HG03342 (cell line): ENCODE results near the gene CALD1.

ENCODE experiments used
- ATAC-seq: cut with Tn5 transposase; IDR thresholded peaks from one replicate; pipeline ENCODE4 v1.9.1; 2021; ENCODE audit warnings: mild to moderate bottlenecking, moderate library complexity; ENCODE audit not compliant: unreplicated experiment

The CALD1 gene

DNA sequence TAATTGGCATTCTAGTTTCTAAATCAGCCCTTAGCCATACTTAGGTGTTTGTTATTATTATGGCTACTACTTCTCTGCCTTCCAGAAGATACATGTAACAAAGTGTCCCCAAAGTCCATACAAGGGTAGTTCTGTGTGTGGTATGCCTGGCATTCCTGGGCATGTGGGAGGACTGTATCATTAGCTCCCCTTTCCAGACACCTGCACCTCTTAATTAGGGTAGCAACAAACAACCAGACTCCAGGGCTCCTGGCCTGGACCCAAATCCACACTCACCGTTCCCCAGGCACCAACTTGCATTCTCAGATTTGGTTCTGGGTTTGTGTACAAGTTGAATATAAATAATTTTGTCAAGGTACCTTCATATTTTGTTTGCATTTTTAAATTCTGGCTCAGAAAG is 15.5 kb upstream of the CALD1 start:
- ATAC-seq, result no peak

DNA sequence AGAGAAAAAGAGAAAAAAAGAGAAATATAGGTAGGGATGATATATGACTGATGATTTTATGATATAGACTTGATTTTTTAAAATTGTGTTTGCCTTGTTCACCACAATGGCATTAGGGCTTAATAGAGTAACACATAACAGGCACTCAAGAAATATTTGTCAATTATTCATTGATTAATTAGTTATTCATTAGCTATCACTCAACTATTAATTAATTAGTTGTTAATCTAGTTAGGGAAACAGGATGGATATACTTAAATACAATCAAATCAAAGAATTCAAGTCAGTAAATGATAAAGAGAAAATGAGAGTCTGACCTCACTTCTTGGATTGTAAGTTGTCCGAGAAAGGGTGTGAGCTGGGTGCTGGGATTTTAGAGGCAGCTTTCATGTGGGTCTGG is 15.1 kb upstream of the CALD1 start:
- ATAC-seq, result no peak

DNA sequence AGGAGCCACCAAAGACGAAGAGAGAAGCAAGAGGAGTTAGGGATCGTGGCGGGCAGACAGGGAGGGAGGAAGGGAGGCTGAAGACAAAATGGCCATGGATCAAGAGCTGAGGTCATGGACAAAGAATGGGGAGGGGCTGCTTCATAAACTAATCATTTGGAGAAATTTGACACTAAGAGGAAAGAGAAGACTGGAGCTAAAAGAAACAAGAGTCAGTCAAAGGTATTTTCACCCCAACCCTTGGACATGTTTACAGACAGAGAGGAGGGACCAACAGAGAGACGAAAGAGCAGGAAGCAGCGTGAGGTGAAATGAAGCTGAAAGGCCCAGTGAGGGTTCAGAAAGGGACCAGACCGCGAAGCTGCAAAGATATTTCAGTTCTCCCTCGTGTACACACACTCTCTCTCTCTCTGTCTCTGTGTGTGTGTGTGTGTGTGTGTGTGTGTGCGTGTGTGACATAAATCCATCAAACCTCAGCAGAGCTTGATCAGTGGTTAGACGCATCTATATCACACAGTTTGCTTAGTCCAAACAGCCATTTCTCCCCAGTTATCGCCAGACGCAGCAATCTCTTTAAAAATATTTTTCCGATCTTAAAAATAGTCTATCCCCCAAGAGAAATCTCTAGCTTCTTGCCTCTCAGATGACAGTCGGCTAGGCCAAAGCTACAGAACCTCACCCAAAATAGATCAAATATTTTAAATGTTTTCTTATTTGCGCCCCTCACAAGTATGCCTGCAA is 12.5 kb upstream of the CALD1 start:
- ATAC-seq, result peak; percentile 89

DNA sequence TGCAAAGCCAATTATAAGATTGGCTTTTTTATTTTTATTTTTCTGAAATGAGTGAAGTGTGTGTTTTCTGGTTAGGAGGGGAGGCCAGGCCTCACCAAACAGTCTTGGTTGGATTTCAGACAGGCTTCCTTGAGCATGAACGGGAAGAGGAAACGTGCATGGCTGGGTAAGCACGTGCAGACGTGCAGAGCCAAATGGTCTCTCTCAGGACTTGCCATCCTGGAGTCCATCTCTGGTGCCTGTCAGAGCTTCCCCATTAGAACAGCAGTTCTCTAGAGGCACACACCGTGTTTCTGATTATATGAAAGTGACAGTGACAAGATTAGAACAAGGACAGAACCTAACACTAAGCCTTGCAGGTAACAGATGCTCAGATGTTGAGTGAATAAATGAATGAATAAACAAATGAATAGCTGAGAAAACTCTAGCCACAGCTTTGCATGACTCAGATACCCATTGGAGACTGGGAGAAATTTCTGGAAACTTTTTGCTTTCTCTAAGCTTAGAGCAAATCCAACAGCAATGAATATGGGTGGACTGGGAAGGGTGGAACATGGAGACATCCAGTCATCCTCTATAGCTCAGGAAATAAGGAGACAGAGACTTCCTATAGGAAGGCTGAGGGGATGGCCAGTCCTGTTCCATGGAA is 11.8 kb upstream of the CALD1 start:
- ATAC-seq, result no peak

DNA sequence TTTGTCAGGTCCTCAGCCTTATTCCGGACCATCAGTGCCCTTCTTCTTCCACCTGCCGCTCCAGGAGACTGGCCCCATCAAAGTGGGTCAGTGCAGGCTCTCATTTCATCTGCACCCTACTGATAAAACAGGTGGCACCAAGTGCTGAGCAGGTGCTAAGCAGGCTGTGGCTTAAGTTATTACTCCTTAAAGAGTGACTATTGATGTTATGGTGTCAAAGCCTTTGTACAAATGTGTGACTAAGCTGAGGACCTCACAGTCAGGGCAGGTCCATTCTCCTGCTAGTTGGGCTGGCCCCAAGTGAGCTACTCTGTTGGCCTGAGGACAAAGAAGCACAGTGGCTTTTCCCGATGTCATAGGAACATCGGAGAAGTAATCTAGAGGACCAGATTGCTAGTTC is 11.2 kb upstream of the CALD1 start:
- ATAC-seq, result no peak

DNA sequence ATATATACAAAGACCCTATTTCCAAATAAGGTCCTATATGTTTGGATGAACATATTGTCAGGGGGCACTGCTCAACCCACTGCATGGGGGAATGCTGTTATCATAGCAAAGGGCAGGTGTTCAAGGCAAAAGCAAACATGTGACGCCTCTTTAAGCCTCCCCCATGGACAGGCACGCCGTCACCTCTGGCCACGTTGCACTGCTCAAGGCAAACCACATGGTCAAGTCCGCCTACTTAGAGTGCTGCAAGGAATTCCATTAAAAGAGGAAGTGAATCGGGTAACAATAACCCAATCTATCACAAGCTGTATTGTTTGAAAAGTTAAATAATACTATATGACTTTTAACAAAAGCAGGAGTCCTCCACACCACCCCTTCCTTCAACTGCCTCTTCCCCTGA is 8.8 kb upstream of the CALD1 start:
- no peak for ATAC-seq

DNA sequence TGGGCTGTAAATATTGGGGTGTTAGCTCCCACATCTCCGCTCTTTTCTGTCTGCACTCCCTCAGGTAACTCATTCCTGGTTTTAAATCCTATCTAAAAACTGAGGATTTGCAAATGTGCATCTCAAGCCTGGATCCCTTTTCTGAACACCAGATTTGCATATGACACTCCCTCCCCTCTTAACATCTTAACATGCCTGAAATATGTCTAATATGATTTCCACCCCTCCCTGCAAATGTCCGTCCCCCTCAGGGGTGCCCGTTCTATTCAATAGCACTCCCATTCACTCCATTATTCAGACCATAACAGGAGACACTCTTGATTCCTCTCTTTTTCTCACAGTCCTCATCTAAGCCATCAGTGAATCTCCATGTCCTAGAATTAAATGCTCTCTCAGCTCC is 8.3 kb upstream of the CALD1 start:
- ATAC-seq, result no peak

DNA sequence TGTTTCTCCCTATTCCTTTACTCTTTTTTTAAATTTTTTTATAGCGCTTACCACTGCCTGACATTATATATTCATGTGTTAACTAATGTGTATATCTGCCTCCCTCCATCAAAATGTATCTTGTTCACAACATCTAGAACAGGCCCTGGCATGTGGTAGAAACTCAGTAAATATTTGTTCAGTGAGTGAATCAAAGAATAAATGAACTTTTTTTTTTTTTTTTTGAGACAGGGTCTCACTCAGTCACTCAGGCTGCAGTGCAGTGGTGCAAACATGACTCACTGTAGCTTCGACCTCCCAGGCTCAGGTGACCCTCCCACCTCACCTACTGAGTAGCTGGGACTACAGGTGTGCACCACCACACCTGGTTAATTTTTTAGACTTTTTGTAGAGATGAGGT is 7.5 kb upstream of the CALD1 start:
- ATAC-seq, result no peak

DNA sequence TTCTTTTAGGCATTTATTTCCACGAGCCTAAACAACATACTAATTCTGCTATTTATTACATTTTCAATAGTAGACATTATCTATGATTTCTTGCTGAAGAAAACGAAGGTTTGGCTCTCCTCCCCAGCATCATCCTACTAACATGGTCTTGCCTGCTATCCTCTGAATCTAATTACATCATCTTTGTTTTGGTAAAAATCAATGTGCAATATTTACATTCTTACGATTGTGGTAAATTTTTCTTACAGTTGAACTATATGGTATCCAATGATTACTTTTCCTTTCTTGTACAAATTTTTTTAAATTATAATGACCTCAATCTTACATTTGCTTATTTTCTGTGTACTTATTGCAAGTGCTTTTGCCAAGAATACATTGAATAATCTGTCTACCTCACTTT is 7.0 kb upstream of the CALD1 start:
- no peak for ATAC-seq

DNA sequence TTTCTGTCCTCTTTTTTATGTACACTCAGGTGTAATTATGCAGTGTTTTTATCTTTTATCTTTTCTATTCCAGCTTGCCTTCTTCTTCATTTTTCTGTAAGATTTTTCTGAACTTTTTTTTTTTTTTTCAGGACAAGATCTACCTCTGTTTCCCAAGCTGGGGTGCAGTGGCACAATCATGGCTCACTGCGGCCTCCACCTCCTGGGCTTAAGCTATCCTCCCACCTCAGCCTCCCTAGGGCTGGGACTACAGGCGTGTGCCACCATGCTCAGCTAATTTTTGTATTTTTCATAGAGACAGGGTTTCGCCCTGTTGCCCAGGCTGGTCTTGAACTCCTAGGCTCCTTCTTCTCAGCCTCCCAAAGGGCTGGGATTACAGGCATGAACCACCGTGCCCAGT is 6.3 kb upstream of the CALD1 start:
- ATAC-seq, result no peak

DNA sequence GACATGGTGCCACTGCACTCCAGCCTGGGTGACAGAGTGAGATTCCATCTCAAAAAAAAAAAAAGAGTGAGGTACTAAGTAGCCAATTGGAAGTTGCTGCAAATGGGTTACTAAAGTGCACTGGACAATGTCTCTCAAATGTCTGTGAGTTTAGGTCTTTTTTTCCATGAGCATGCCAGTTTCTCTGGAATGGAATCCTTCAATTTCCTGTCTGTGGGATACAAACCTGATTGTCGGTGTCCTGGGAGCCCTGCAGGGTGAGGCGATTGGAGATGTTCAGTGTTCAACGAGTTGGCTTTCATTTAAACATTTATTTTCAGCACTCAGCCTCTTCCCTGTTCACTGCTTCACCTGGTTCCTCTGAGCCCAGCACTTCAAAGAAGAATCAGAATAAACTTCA is 5.3 kb upstream of the CALD1 start:
- ATAC-seq, result no peak

DNA sequence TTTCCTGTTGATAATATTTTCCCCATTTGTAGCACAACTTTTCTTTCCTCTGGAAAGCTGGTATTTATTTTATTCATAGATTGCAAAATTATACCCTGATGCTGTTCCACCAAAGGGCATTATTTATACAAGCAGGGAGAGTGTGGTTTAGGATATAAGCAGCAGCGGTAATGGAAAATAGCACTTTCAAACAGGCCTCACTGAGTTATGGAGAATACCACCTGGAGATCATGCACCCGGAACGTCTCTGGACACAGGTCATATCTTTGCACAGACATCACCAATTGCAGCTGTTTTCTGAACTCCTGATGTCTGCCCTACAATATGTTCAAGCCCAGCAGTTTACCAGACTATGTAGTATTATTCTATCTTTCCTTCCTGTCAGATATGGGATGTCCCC is 2.0 kb upstream of the CALD1 start:
- no peak for ATAC-seq

DNA sequence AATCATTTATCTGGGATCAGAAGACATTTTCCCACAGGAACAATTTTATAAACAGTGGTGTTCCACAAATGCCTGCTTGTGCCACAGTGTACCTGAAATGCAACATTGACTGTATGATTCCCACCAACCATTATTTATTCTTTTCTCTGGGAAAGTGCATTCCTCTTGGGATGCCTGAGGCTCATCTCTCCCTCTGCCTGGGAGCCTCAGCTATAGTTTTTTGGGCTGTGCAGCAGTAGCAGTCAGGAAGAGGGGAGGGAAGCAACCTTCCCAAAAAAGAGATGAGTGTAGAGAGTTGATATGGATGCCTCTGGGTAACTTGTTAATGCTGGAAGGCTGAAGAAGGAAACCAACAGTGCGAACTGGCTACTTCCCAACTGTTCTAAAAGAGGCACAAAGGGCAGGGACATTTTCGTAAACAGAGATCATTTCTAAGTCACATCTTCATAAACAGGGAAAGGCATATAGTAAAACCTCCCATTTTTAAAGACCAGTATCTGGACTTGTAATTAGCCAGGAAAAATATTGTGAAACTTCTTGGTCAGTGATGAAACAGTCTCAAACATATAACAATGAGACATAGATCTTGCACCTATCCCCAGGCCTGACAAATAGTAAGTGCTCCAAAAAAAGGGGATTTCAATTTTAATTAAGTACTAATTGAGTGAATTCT is 1.4 kb upstream of the CALD1 start:
- ATAC-seq, result no peak

DNA sequence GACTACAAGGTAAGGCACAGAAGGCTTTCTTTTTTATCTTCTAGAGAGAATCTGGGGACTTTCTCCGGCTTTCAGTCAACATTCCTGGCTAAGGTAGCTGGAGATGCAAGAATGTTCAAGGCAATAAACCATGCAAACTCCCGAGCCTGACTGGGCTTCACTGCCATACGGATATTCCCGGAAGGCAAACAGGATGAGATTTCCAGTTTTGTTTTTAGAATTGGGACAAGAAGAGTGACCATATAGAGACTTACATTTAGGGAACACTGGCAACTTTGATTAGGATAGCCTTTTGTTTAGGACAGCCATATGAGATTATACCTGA is 269 bp downstream of the CALD1 start:
- no peak for ATAC-seq

DNA sequence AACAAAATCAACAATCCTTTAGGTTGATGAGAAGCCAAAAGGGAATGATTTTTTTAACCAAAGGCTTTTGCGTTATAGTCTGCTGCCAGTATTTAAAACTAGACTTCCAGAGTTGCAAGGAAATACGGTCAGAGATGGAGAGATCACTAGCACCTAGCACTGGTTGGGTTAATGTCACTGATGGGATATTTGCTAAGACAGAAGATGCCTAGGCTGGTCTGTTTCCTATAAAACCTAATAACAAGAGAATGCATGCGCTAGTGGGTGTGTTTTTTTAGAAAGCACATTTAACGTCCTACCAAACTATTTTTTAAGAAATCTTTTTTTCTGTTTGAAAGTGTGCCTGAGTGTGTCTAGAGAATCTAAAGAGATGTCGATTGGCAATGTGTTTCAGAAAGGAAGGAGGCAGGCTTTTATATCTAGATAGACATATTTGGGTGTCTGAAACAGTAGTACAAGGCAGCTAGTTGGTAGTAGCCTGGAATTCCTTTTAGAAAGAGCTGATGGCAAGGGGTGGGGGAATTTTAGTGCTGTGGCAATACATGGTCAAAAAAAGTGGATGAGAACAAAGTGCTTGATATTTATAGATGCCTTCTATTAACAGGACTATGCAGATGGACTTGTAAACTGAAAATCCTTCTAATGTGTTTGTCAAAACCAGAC is 863 bp downstream of the CALD1 start:
- ATAC-seq, result no peak

DNA sequence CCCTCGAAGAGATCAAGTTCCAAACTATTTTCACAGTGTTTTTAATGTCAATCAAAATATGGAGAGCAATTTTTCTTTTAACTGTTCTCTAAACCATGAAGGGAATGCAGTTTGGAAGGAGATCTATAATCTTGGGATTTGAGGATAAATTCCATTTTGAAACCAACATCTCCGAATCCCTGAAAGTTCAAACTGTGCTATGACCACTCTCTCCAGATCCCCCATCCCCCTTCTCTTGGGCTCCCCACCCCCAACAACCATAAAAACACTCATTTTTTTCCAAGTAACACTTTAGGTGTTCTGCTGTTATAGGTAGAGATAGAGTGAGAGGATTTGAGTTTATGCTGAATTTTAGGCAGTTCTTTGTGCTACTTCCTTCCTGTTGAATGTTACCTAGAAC is 1.7 kb downstream of the CALD1 start:
- no peak for ATAC-seq

DNA sequence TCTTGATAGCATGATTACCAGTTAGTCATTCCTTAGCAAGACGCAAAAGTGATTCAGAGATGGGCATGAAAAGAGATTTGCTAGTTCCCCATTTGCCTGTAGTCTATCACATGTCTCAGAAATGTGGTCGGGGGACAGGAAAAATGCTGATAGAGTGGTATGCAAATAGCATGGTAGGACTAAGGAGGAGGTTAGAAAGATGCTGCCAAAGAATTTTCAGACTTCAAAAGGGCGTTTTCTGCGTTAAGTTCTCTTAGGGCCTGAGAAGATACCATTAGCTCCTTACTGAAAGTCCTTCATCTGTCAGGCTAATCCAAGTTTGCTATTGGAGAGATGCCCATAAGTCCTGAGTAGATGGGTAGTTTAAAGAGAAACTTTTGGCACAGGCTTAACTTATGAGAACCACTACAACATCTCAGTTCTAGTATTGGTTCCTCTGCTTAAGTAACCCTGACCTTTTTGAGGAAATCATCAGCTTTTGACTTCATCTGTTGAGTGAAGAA is 2.7 kb downstream of the CALD1 start:
- ATAC-seq, result peak; percentile 71

DNA sequence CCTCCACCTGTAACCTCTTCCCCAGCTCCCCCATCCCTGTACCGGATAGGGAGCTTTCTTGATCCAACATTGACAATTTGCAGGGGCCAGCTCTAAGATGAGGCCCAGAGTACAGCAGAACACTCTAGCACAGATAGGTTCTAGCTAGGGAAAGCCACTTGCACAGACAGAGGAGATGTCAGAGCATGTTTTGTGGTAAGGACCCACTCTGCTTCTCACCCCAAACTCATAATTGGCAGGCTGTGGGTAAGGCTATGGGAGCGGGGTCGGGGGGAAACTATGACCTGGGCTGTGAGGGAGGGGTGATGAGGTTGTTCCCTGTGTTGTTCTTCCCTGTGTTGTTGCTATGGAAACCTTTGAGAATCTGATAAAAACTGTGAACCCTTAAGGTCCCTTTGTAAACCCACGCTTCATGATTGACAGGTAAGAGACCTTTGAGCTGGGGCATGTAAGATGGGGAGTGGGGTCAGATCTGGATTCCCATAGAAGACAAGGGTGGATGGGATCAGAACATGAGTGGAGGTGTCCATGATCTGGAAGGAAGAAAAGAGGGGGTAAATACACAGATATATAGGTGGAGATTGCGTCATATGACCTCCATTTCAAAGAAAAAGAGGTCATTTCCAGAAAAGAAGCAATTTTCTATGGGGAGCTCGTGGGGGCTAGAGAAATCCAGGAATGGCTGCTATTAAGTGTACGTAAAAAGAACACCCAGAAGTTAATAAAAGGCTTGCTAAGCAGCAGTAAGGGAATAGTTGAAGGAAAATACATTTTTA is 4.0 kb downstream of the CALD1 start:
- ATAC-seq, result no peak

DNA sequence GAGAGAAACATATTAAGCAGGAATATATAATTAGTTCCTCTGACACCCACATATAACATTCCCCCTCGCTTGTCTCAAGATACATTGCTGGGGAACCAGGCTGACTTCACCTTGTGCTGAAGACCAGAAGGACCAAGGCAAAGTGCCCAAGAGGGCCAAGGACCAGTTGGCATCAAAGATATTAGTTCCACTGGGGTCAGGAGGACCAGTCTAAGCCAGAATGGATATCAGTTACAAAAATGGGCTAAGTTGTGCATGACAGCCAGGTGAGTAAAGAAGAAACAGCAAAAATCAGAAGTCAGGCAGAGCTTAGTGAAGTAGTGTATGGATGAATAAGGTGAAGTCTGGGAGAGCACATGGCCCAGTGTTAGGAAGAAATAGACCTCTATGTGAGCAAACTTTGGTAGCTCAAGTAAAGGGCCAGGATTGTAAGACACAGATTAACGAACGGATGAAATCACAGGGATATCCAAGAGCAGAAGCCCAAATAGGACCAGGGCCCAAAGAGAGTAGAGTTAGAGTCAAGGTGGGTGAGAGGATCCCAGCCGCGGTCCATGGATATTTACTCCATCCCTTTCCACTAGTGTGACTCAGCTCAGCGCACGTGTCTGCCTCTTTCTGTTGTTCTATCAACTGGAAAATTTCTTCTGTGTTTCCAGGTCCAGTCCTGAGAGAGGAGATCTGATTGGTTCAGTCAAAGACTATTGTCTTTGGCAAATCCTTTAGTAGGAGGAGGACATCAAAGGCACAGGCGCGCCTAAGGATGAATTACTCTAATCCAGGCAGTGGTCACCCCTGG is 5.0 kb downstream of the CALD1 start:
- ATAC-seq, result no peak

DNA sequence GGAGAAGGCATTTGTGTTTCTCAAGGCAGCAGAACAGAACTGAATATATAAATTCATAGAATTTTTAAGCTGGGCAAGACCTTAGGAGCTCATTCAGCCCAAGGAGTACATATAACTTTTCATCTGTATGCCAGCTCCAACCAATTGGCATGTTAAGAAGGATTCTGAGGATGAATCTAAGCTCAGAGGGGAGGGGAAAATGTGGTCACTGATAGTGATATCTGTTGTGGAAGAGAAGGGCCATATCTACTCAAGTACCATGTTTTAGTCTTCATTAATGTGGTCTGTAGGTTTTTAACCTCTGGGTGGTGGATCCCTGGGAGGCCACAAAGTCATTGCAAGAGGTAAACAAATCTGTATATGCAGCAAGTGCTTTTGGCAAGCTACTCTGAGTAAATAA is 6.4 kb downstream of the CALD1 start:
- no peak for ATAC-seq
